ENCODE data around the gene PHYHD1. TPM values are rescaled to one million over a fixed set of nuclear protein-coding genes. Genes with fewer than 3 reads are reported as not detected.

The PHYHD1 gene
- total RNA-seq, 1 experiment from 2014 or later: 0.32 TPM

GRCh38 chr9:128916204-128916603 is 4.6 kb upstream of the PHYHD1 start:
- RAD21 ChIA-PET (ENCODE audit: low non-redundant PET in 1 of 2, low total read pairs in 2 of 2, uncharacterized antibody in 2 of 2, unreplicated experiment in 2 of 2): no interaction called here
- POLR2A ChIA-PET: no interaction called here
- DNase-seq (ENCODE audit: low read depth, low spot score) (no peak), ATAC-seq (no peak)
- no peak overlapping the region for H3K9ac ChIP-seq (ENCODE audit: low read length)
- H3K4me1 ChIP-seq (ENCODE audit: control insufficient read depth in 1 of 2, insufficient read depth in 2 of 2, low read length in 2 of 2): peaks cover 14 to 26% of the 10 kb centered on the region in 2 experiments
- H3K9me2 ChIP-seq (ENCODE audit: insufficient read depth): no peaks in the 10 kb centered on the region
- H4K20me1 ChIP-seq (ENCODE audit: insufficient read depth): no peaks in the 10 kb centered on the region
- intact Hi-C loops (cut with micrococcal nuclease): no loop called here
- no peaks in the 10 kb centered on the region for H3K9me3 ChIP-seq (ENCODE audit: control insufficient read depth in 1 of 2, insufficient read depth in 1 of 2, low read depth in 1 of 2, low read length in 2 of 2)
- no peaks in the 10 kb centered on the region for H3K27me3 ChIP-seq (ENCODE audit: insufficient read depth, low read length)
- CTCF ChIA-PET: no interaction called here
- H3K79me2 ChIP-seq (ENCODE audit: insufficient read depth, low read length): peaks cover 13% of the 10 kb centered on the region; the same call in 1 of the 2 replicates
- no peak overlapping the region for H3K4me3 ChIP-seq (replicated peaks in 1 of 2; ENCODE audit: low read depth in 1 of 2, low read length in 2 of 2)
- BruUV-seq (replicated peaks): no TSS peak
- TF ChIP-seq SP1 (IDR thresholded peaks at IDR 0.05; ENCODE audit: low read depth) (no peak), YY1 (IDR thresholded peaks at IDR 0.05; ENCODE audit: extremely low read depth, insufficient replicate concordance, low read depth, low read length) (no peak), POLR2AphosphoS5 (IDR thresholded peaks at IDR 0.05; ENCODE audit: low read depth, low read length) (no peak), EZH2 (IDR thresholded peaks at IDR 0.05) (no peak), REST (IDR thresholded peaks at IDR 0.05; ENCODE audit: low read depth) (no peak), JUND (IDR thresholded peaks at IDR 0.05) (no peak), POLR2A (IDR thresholded peaks at IDR 0.05; ENCODE audit: borderline replicate concordance, extremely low read depth, insufficient read depth, insufficient read length) (no peak), FOSL1 (IDR thresholded peaks at IDR 0.05; ENCODE audit: low read depth) (no peak), ELF1 (IDR thresholded peaks at IDR 0.05; ENCODE audit: borderline replicate concordance, low read depth) (no peak), ZBTB33 (IDR thresholded peaks at IDR 0.05; ENCODE audit: extremely low read depth, insufficient replicate concordance, low read length) (no peak), ZNF274 (IDR thresholded peaks at IDR 0.05; ENCODE audit: low read depth, low read length) (no peak), SRF (IDR thresholded peaks at IDR 0.05; ENCODE audit: low read depth) (no peak), EZH2phosphoT487 (IDR thresholded peaks at IDR 0.05; ENCODE audit: borderline replicate concordance) (no peak), ZFX (IDR thresholded peaks at IDR 0.05) (no peak), EGR1 (IDR thresholded peaks at IDR 0.05; ENCODE audit: low read depth) (no peak), CBX3 (IDR thresholded peaks at IDR 0.05; ENCODE audit: low read depth) (no peak), TCF7L2 (IDR thresholded peaks at IDR 0.05; ENCODE audit: borderline replicate concordance, extremely low read depth, insufficient read depth, insufficient read length) (no peak), RAD21 (IDR thresholded peaks at IDR 0.05; ENCODE audit: low read depth) (no peak)
- TF ChIP-seq, protein P1, sequence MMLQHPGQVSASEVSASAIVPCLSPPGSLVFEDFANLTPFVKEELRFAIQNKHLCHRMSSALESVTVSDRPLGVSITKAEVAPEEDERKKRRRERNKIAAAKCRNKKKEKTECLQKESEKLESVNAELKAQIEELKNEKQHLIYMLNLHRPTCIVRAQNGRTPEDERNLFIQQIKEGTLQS (IDR thresholded peaks at IDR 0.05): no peak
- H3K36me3 ChIP-seq (ENCODE audit: control insufficient read depth in 1 of 2, insufficient read depth in 2 of 2, low read length in 2 of 2): peaks cover 0 to 5% of the 10 kb centered on the region in 2 experiments; a peak in 1 of 4 replicates
- no peak overlapping the region for H3K4me2 ChIP-seq (ENCODE audit: low read length)
- no peak overlapping the region for H2AFZ ChIP-seq (ENCODE audit: low read depth, low read length, poor library complexity, severe bottlenecking)
- no peak overlapping the region for H3K27ac ChIP-seq (ENCODE audit: low read depth, low read length)

Measured in HCT116 (cell line).